ENCODE results near the gene SRRM4.
"Not testable (repeated sequence)": the region's sequence is repeated elsewhere in the genome, so short reads cannot be mapped to it uniquely, and the experiment has no call there.

Gene SRRM4

GRCh38 chr12:119071176-119071575 is 89.8 kb downstream of the SRRM4 start:
- DNase-seq (ENCODE audit: low read depth), result no peak

DNA sequence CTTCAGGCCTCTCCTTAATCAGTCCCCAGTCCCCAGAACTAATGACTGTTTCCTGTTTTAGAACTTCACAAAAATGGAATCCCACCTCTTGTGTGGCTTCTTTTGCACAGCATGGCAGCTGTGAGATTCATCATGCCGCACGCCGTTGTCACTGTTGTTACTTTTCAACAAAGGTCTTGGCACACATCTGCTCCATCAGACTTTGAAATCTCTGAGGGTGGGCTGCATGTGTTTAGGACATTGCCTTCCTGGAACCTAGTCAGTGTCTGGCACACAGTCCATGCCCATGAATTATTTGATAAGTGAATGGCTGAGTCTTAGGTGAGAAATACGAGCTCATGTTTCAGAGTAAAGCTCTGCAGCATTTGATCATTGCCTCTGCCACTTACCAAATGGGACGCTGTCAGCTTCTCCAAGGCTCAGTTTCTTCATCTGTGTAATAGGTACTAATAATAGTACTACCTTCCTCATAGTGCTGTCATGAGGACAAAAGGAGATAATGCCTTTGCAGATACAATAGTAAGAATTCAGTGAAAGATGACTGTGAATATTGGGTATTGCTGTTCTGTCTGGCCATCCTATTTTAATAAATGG is 90.4 kb downstream of the SRRM4 start:
- DNase-seq (ENCODE audit: low read depth), result no peak

- no peak for DNase-seq (ENCODE audit: low read depth)
These were observed 91.1 kb downstream of the SRRM4 start for GRCh38 chr12:119072440-119072839.

GRCh38 chr12:119075222-119075787 is 94.0 kb downstream of the SRRM4 start:
- DNase-seq (ENCODE audit: low read depth), result no peak

DNA sequence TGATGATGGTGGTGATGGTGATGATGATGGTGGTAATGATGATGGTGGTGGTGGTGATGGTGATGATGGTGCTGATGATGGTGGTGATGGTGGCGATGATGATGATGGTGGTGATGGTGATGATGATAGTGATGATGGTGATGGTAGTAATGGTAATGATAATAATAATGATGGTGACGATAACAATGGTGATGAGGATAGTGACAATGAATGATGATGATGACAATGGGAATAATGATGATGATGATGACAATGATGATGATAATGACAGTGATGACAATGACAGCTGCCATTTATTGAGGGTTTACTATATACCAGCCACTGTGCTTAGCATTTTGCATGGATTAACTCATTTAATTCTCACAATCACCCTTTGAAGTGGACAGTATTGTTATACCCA is 94.6 kb downstream of the SRRM4 start:
- no peak for DNase-seq (ENCODE audit: low read depth)

DNA sequence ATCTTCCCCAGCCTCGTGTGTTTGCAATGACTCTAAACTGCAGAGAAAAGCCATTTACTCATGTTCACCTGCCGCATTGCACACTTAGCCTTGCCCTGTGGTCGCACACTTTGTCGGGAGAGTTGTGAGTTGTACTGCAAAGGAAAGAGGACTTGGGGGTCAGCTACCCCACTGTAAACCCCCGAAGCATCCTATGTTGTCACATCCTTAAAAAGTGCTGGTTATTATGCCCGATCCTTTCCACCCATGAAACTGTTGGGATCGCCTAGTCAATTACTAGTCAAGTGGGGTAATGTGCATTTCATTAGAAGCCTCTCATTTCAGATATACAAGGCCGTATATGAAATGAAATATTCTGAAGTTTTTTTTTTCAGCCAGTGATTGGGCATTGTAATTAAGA is 98.2 kb downstream of the SRRM4 start:
- no peak for DNase-seq (ENCODE audit: low read depth)

DNA sequence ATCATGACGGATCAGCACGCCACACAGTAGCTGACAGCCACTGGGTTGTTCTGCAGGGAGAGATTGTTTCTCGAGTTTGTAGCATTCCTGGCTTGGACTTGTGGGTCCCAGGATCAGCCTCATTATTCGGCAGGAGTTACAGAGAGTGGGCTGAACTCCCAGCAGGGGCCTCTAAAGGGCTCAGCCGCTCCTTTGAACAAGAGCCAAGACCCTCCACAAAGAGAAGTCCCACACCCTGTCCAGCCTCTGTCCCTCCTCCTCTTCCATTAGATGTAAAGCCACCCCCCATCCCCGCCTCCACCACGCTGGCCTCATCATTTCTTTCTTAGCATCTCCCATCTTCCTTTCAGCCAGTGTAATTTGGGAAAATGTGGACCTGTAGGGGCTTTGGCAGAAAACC is 100.7 kb downstream of the SRRM4 start:
- DNase-seq (ENCODE audit: low read depth), result no peak

- no peak for DNase-seq (ENCODE audit: low read depth)
These were observed 101.2 kb downstream of the SRRM4 start for GRCh38 chr12:119082496-119082895.

DNA sequence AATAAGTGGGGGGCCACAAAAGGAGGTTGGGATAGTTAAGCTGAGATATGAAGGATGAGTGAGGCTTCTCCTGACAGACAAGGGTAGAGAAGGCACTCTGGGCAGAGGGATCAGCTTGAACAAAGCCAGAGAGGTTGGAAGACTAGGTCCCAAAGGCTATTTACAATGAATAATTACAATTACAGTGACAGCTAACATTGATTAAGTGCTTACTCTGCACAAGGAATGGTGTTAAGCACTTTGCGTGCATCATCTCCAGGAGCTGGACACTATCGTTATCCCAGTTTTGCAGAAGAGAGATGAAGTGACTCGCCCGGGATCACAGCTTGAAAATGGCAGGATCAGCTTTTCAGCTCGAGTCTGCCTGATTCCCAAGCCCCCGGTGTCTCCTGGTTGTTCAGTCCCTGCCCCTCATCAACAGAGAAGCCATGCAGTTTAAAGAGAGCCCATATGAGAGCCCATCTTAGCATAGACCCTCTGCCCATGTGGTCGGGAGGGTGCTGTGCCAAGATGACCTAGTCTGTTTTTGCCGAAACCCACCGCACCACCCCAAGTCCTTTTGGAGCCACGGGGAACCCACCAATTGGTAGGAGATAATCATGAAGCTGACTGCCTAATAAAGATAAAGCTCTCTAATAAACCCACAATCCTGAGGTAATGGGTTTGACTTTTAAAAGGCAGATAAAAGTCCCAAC is 107.5 kb downstream of the SRRM4 start:
- no peak for DNase-seq (ENCODE audit: low read depth)

DNA sequence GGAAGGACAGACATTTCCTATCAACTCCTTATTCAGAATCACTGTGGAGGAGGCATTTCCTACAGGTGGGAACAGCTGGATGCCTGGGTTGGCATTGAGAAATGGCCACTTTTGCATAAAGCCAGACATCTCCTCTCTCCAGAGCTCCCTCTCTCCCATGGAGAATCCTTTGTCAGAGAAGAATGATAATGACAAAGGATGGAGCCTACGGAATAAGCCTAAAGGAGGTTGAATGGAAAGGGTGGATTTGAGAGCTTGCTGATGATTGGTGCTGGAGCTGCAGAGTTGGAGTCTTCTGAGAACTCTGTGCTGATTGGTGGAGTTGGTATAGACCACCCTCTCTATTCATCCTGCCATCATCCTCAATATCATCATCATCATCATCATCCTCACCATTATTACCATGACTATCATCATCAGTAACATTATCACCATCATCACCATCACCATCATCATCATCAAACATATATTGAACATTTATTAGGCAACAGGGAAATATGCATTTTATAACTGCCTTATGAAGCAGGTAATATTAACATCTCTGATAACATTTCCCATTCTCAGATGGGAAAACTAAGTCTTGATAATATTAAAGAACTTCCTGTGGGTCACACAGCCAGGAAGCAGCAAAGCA is 108.2 kb downstream of the SRRM4 start:
- no peak for DNase-seq (ENCODE audit: low read depth)

GRCh38 chr12:119090276-119090675 is 108.9 kb downstream of the SRRM4 start:
- DNase-seq (ENCODE audit: low read depth), result no peak

DNA sequence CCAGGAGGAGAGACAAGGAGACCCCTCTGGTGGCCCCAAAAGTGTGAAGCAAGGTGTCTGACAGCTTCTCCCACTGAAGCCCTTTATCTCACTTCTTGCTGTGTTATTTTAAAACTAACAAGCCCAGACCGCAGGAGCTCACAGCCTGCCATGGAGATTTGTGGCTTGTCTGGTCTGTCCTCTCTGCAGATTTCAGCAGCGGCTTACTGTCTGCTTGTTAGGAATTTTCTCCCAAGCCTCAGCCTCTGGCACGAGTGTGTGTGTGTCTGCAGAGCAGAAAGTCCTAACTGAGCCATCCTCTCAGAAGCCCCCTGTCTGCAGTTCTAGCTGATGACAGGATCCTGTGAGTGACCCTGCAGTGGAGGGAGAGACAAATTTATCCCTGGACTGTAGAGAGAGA is 109.5 kb downstream of the SRRM4 start:
- DNase-seq (ENCODE audit: low read depth), result no peak

GRCh38 chr12:119096429-119097202 is 115.3 kb downstream of the SRRM4 start:
- no peak for DNase-seq (ENCODE audit: low read depth)

GRCh38 chr12:119100933-119101332 is 119.6 kb downstream of the SRRM4 start:
- DNase-seq (ENCODE audit: low read depth), result no peak

GRCh38 chr12:119102274-119102673 is 120.9 kb downstream of the SRRM4 start:
- DNase-seq (ENCODE audit: low read depth), result no peak

DNA sequence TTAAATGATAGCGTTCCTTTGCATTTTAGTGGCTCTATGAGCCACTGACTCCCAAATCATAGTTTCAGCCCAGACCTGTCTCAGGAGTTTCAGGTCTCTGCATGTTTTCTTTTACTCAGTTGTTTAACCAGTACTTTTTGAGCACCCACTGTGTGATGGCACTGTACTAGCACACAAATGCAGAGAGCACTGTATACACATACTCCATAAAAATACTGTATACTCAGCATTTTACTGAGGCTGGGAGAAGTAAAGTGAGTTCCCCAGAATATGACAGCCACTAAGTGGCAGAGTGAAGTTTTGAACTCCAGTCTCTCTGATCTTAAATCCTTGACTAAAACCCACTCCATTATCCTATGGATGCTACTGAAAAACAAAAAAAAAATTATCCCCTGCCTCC is 121.4 kb downstream of the SRRM4 start:
- DNase-seq (ENCODE audit: low read depth), result no peak

DNA sequence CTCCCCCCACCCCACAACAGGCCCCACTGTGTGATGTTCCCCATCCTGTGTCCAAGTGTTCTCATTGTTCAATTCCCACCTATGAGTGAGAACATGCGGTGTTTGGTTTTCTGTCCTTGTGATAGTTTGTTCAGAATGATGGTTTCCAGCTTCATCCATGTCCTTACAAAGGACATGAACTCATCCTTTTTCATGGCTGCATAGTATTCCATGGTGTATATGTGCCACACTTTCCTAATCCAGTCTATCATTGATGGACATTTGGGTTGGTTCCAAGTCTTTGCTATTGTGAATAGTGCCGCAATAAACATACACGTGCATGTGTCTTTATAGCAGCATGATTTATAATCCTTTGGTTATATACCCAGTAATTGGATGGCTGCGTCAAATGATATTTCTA is 123.6 kb downstream of the SRRM4 start:
- DNase-seq (ENCODE audit: low read depth), result not testable (repeated sequence)

GRCh38 chr12:119113496-119113986 is 132.2 kb downstream of the SRRM4 start:
- no peak for DNase-seq (ENCODE audit: low read depth)

GRCh38 chr12:119114294-119114693 is 133.0 kb downstream of the SRRM4 start:
- DNase-seq (ENCODE audit: low read depth), result no peak

- DNase-seq (ENCODE audit: low read depth), result no peak
These were observed 134.1 kb downstream of the SRRM4 start for GRCh38 chr12:119115296-119115905.

- no peak for DNase-seq (ENCODE audit: low read depth)
These were observed 136.6 kb downstream of the SRRM4 start for GRCh38 chr12:119117936-119118335.

DNA sequence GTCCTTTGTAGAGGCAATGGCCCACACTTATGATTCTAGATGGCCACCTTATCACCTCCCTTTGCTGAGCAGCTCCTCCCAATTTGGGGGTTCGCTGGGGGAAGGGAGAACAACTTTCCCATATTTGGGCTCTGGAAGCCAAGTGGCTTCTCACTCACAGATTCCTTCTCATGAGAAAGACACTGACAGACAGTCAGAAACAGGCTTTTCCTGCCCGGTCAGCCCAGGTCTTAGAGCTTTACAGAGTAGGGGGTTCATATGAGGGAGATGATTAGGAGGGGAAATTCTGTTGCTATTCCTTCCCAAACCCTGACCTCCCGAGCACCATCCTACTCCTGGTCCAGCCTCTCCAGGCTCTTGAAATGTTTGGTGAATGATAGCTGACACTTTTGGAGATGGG is 137.3 kb downstream of the SRRM4 start:
- DNase-seq (ENCODE audit: low read depth), result no peak

All from activated T-helper 1 cell treated with Interleukin-2 at 50 U/mL for 16 hours (primary cell).